Activated CD8-positive, alpha-beta memory T cell treated with anti-CD3 and anti-CD28 coated beads, Interleukin-2, amount 50 U/mL, for 48 hours (primary cell): ENCODE results near the gene NASP.

ENCODE experiments used
- DNase-seq: peaks from one replicate; pipeline ENCODE4 v3.0.0-alpha.2; 2020

NASP gene

DNA sequence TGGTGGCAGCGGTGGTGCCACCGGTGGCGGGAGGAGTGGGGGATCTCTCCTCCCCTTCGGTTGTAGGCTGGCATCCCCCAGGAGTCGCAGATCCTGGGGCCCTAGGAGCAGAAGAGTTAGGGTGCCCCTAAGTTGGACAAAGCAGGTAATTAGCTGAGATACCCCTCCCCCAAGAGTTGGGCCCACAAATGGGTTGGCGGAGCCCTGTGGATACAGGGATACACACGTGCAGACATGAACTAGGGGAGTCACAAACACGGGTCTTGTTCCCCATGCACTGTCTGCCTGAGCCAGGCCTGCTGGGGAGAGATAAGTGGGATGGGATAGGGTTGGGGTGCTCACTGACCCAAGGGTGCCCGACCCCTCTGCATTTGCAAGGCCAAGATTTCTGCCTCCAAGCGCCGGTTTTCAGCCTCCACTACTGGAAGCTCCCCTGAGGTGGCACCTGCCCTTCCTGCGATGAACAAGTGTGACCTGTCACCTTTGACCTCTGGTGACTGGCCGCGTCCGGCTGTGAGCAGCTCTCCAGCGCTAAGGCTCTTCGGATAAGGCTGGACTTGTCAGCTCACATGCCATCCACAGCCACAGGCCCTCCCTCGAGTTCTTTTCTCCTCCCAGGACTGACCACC lies 38.2 kb downstream of the NASP start:
- DNase-seq = no peak

DNA sequence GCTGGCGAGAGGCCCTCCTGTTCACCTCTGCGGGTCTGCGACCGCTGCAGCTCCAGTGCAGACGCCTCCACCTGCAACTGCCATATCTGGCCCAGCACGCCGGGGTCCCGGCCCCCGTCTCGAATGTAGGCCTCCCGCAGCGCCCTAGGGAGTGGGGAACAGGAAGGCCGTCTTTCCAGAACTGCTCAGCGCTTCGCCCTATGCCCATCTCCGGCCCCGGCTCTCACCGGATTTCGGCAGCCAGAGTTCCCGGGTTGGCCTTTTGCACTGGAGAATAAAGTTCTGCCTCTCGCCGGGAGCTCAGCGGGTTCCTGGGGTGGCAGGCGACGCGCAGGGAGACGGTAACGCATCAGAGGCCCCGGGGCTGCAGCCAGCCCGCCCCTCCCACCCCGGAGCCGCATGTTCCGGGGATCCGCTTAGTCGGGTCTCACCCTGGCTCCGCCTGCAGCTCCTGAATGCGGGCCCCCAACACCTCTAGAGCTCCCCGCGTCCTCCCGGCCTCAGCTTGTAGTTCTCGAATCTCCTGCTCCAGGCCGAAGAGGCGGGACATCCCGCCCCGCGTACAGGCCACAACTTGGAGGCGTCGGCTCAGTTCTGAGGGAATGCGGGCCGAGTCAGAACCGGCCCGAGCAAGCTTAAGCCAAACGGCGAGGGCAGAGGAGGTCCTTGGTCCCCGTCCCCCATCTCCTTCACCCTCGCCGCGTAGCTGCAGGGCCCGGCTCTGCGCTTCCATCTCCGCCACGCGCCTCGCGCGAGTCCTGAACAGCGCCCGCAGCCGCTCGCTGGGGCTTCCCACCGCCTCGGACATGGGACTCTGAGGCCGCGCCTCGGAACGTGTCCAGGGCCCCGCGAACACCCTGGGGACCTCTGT lies 38.9 kb downstream of the NASP start:
- DNase-seq = no peak

- no peak for DNase-seq
These were observed 40.1 kb downstream of the NASP start, which contains the start of gene CCDC17 for GRCh38 chr1:45623972-45624371. Gene CCDC17, minus strand, starts transcription at chr1:45624054. Its CDS starts 145 bp downstream, at chr1:45623909.

DNA sequence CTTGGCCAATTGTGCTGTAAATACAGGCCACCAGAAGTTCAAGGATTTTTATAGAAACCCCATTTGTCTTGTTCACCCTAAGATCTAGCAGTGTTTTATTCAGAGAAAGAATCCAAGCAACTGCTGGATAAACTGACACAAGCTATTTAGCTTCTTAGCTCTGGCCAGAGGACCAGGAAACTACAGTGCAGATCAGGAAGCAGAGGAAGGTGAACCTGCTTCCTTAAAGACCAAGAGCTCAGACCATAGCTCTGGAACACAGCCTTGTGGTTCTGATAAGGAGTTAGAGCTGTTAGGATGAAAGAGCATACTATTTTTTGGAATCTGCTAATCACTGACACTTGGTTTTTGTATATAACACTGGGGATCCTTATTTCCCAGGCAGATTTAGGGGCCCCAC lies 45.2 kb downstream of the NASP start:
- DNase-seq = no peak

DNA sequence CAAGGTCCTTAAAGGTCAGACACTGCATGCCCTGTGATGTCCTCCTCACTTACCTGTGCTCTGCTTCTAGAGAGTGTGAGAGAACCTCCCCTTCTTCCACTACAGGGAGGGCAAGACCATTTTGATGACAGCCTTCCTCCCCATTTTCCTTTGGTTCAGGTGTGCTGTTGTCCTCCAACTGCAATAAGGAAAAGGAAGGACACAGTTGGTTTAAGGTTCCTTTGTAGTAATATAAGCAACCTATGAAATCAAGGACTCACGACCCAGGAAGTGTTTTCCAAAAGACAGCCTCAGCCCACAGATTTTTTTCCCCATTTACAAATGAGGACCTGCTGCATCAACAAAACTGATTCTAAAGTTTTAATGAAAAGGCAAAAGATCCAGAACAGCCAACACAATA lies 46.6 kb downstream of the NASP start:
- no peak for DNase-seq

- DNase-seq = no peak
These were observed 51.4 kb downstream of the NASP start for GRCh38 chr1:45635211-45635610.

GRCh38 chr1:45640293-45640692 lies 56.5 kb downstream of the NASP start:
- DNase-seq = no peak

- no peak for DNase-seq
These were observed 59.5 kb downstream of the NASP start for GRCh38 chr1:45643321-45643720.

GRCh38 chr1:45643978-45644377 lies 60.1 kb downstream of the NASP start:
- DNase-seq = no peak

DNA sequence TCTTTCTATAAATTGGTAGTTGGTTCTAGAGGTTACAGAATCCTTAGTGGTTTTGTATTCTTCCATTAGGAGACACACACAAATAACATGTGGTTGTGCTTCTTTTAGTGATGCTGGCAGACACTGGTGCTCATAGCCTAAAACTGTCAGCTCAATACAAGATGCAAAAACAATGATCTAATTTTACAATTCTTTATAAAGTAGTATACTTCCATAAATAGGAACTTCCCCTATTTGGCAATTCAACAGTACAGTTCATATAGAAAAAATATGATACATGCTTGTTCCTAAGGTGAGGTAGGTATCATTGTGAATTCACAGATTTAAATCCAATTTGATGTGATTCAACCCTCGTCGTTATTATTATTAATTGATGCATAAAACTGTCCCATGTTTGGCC lies 60.8 kb downstream of the NASP start:
- no peak for DNase-seq

- no peak for DNase-seq
These were observed 63.6 kb downstream of the NASP start for GRCh38 chr1:45647248-45648021.

- DNase-seq = no peak
These were observed 70.9 kb downstream of the NASP start for GRCh38 chr1:45654540-45655280.

GRCh38 chr1:45656573-45657226 lies 72.9 kb downstream of the NASP start:
- no peak for DNase-seq

- DNase-seq = no peak
These were observed 74.3 kb downstream of the NASP start for GRCh38 chr1:45658171-45658570.

DNA sequence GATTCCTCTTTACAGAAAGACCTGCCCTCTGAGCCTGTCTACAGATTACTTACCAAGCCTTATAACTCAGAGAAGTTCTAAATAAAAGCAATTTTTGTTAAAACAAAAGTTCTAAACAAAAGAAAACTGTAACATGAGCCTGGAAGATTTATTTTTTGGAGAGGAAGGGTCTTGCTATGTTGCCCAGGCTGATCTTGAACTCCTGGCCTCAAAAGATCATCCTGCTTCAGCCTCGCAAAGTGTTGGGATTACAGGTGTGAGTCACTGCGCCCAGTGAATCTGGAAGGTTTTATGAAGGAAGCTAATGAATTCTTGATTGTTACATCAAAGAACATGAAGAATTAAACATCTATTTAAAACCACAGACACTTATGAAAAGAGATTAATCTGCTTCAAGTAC lies 75.4 kb downstream of the NASP start:
- no peak for DNase-seq

DNA sequence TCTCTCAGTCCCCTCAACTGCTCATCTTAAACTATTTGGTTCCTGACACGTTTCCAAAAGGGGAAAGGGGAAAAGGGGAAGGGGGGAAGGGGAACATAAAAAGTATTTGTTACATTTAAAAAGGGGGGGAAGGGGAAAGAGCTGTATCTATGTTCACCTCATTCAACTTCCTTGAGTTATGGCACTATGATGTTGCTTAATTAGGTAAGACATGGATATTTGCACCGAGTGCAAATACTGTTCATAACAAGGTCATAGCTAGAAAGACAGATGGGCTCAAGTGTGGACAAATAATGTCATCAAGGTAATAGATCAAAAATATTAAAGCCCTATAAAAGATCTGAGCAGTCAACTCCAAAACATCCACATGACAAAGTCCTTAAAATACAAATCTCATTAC lies 76.5 kb downstream of the NASP start:
- DNase-seq = no peak

GRCh38 chr1:45666836-45667235 lies 83.0 kb downstream of the NASP start:
- no peak for DNase-seq

DNA sequence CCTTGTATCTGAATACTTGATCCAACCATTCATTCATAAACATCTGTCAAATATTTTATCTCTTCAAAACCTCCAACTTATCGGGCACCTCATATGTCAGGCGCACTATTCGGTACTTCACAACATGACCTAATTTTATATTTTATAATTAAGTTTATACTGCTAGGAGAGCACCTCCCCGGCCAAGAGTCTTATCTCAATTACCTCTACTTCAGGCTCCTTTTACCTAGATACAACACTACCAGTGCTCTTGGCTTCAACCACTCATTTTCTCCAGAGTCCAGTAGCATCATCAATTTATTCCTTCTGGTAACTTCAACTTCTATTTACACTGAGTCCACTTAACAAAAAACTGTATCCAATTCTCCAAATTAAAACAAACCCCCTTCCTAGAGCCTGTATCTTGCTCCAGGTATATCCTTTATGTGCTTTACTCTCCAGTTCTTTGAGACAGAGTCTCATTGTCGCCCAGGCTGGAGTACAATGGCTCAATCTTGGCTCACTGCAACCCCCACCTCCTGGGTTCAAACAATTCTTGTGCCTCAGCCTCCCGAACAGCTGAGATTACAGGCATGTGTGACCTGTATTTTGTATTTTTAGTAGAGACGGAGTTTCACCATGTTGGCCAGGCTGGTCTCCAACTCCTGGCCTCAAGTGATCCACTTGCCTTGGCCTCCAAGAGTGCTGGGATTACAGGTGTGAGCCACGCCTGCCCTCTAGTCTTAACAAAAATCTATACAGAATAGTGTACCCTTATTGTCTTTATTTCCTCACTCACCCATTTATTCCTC lies 83.7 kb downstream of the NASP start:
- no peak for DNase-seq
